Measurements from ENCODE around the gene VPS35.

- TF ChIP-seq CTCF (IDR thresholded peaks at IDR 0.05) (no peak), POLR2AphosphoS5 (IDR thresholded peaks at IDR 0.05) (no peak), POLR2A (IDR thresholded peaks at IDR 0.05) (no peak), EP300 (IDR thresholded peaks at IDR 0.05) (no peak)
These were observed 68.5 kb downstream of the VPS35 start for GRCh38 chr16:46620266-46621005.
